Measurements from ENCODE around the gene DPM2. TPM values are rescaled to one million over a fixed set of nuclear protein-coding genes. Genes with fewer than 3 reads are reported as not detected.

The DPM2 gene
- total RNA-seq, 1 donor from 2014 or later, result 9.1 TPM

GRCh38 chr9:127938298-127938690, 640 bp upstream of the DPM2 start:
- H3K9ac ChIP-seq, result no peak overlapping the region
- Mint-ChIP-seq H3K36me3 (peaks cover 11% of the 10 kb centered on the region), H3K4me1 (peaks cover 37% of the 10 kb centered on the region), H3K9me3 (no peaks in the 10 kb centered on the region), H3K27me3 (ENCODE audit: insufficient read depth, low read depth) (peaks cover 10% of the 10 kb centered on the region), H3K4me3 (peak overlapping the region; percentile 74), H3K27ac (peak overlapping the region; percentile 87)
- peaks cover 16% of the 10 kb centered on the region for H3K79me2 ChIP-seq (ENCODE audit: low read depth)
- peaks cover 26% of the 10 kb centered on the region for H4K20me1 ChIP-seq (ENCODE audit: low read depth)
- no peak overlapping the region for H2AFZ ChIP-seq (replicated peaks)
- H3K36me3 ChIP-seq, result no peaks in the 10 kb centered on the region
- H3K27ac ChIP-seq, result no peak overlapping the region
- H3K4me3 ChIP-seq, result peak overlapping the region; percentile 94
- peaks cover 17% of the 10 kb centered on the region for H3F3A ChIP-seq (ENCODE audit: low read depth)
- no peak for DNase-seq (ENCODE audit: low spot score)
- TF ChIP-seq CTCF (IDR thresholded peaks at IDR 0.05) (no peak), EZH2 (IDR thresholded peaks at IDR 0.05) (no peak), EZH2phosphoT487 (IDR thresholded peaks at IDR 0.05) (no peak)
- no peaks in the 10 kb centered on the region for H3K9me3 ChIP-seq (ENCODE audit: low read depth)
- peaks cover 11% of the 10 kb centered on the region for H3K4me1 ChIP-seq
- H3K27me3 ChIP-seq, result no peaks in the 10 kb centered on the region
- peak overlapping the region; percentile 99 for H3K4me2 ChIP-seq

- peak overlapping the region; percentile 35 for H3K27ac Mint-ChIP-seq
- peaks cover 10% of the 10 kb centered on the region for H3K27me3 Mint-ChIP-seq (ENCODE audit: insufficient read depth, low read depth)
- no peak for DNase-seq (ENCODE audit: low spot score)
These were observed 632 bp downstream of the DPM2 start for GRCh38 chr9:127937056-127937387.

DNA sequence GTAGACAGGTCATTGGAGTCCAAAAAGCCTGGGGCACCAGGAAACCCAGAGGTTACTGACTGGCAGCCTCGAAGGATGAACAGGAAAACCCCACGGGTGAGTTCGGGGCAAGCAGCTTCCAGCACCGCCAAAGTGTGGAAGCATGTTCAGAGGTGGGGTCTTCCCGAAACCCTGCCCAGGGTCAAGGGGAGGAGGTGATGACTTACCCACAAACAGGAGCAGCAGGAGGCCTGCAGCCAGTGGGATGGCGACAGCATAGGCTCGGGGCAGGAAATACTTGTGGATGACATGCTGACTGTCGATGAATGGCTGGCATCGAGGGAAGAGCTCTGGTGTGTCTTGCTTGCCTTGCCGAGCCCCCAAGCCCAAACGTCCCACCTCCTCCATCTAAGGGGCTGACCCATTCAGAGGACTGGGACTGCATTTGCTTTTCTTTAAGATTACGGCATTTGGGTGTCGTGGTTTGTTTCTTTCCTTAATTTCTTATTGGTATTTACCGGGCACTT, 1.3 kb downstream of the DPM2 start:
- H3K27me3 ChIP-seq, result no peaks in the 10 kb centered on the region
- H3K36me3 ChIP-seq, result no peaks in the 10 kb centered on the region
- Mint-ChIP-seq H3K27ac (peak overlapping the region; percentile 44), H3K4me3 (peak overlapping the region; percentile 97), H3K36me3 (peaks cover 7% of the 10 kb centered on the region), H3K9me3 (no peaks in the 10 kb centered on the region), H3K27me3 (ENCODE audit: insufficient read depth, low read depth) (peaks cover 10% of the 10 kb centered on the region), H3K4me1 (peaks cover 34% of the 10 kb centered on the region)
- peaks cover 15% of the 10 kb centered on the region for H4K20me1 ChIP-seq (ENCODE audit: low read depth)
- no peaks in the 10 kb centered on the region for H3K9me3 ChIP-seq (ENCODE audit: low read depth)
- no peak for DNase-seq (ENCODE audit: low spot score)
- peak overlapping the region; percentile 94 for H3K4me3 ChIP-seq
- H2AFZ ChIP-seq (replicated peaks), result no peak overlapping the region
- no peak overlapping the region for H3K27ac ChIP-seq
- H3F3A ChIP-seq (ENCODE audit: low read depth), result peaks cover 18% of the 10 kb centered on the region
- peak overlapping the region; percentile 99 for H3K4me2 ChIP-seq
- peaks cover 11% of the 10 kb centered on the region for H3K4me1 ChIP-seq
- H3K79me2 ChIP-seq (ENCODE audit: low read depth), result peaks cover 16% of the 10 kb centered on the region
- TF ChIP-seq CTCF (IDR thresholded peaks at IDR 0.05), result no peak
- TF ChIP-seq EZH2phosphoT487 (IDR thresholded peaks at IDR 0.05), result no peak
- no peak for TF ChIP-seq EZH2 (IDR thresholded peaks at IDR 0.05)
- H3K9ac ChIP-seq, result peak overlapping the region; percentile 80

More at GRCh38 chr9:127937056-127937387, 632 bp downstream of the DPM2 start:
- Histone ChIP-seq H3K27ac (no peak overlapping the region), H3K9me3 (ENCODE audit: low read depth) (no peaks in the 10 kb centered on the region), H3K4me3 (peak overlapping the region; percentile 94), H3F3A (ENCODE audit: low read depth) (peaks cover 12% of the 10 kb centered on the region), H2AFZ (replicated peaks) (no peak overlapping the region), H3K27me3 (no peaks in the 10 kb centered on the region), H4K20me1 (ENCODE audit: low read depth) (peaks cover 15% of the 10 kb centered on the region), H3K79me2 (ENCODE audit: low read depth) (peaks cover 16% of the 10 kb centered on the region), H3K36me3 (no peaks in the 10 kb centered on the region), H3K9ac (peak overlapping the region; percentile 80), H3K4me2 (peak overlapping the region; percentile 99), H3K4me1 (peaks cover 11% of the 10 kb centered on the region)
- Mint-ChIP-seq H3K36me3 (peaks cover 7% of the 10 kb centered on the region), H3K4me3 (peak overlapping the region; percentile 97), H3K4me1 (peaks cover 34% of the 10 kb centered on the region), H3K9me3 (no peaks in the 10 kb centered on the region)
- TF ChIP-seq CTCF (IDR thresholded peaks at IDR 0.05) (no peak), EZH2phosphoT487 (IDR thresholded peaks at IDR 0.05) (no peak), EZH2 (IDR thresholded peaks at IDR 0.05) (no peak)
